Measurements from ENCODE around the gene EML3.
"Not testable (repeated sequence)": the region's sequence is repeated elsewhere in the genome, so short reads cannot be mapped to it uniquely, and the experiment has no call there.

The EML3 gene

GRCh38 chr11:62616957-62617356 lies 4.4 kb upstream of the EML3 start:
- not testable (repeated sequence) for DNase-seq

GRCh38 chr11:62615521-62615920 lies 2.9 kb upstream of the EML3 start:
- no peak for DNase-seq

GRCh38 chr11:62614275-62614674 lies 1.7 kb upstream of the EML3 start:
- no peak for DNase-seq

GRCh38 chr11:62613291-62613778 lies 760 bp upstream of the EML3 start:
- peak in 1 of 2 experiments; percentile 69 for DNase-seq

GRCh38 chr11:62611705-62612365 lies 740 bp downstream of the EML3 start:
- peak in 1 of 2 experiments; percentile 7 for DNase-seq

- no peak for DNase-seq
These were observed 1.5 kb downstream of the EML3 start for GRCh38 chr11:62610814-62611704.

- DNase-seq, result no peak
These were observed 2.2 kb downstream of the EML3 start for GRCh38 chr11:62610403-62610802.

- DNase-seq, result no peak
These were observed 3.8 kb downstream of the EML3 start for GRCh38 chr11:62608776-62609175.

- DNase-seq, result no peak
These were observed 4.9 kb downstream of the EML3 start for GRCh38 chr11:62607714-62608113.

GRCh38 chr11:62605902-62606301 lies 6.7 kb downstream of the EML3 start:
- DNase-seq, result no peak

GRCh38 chr11:62605467-62605866 lies 7.1 kb downstream of the EML3 start:
- DNase-seq, result no peak

- DNase-seq, result no peak
These were observed 8.0 kb downstream of the EML3 start for GRCh38 chr11:62604460-62605120.

GRCh38 chr11:62603776-62604299 lies 8.7 kb downstream of the EML3 start:
- DNase-seq, result no peak

GRCh38 chr11:62603072-62603408 lies 9.5 kb downstream of the EML3 start:
- no peak for DNase-seq

GRCh38 chr11:62602141-62603071 lies 10.2 kb downstream of the EML3 start:
- no peak for DNase-seq

- DNase-seq, result peak; percentile 96
These were observed 11.0 kb downstream of the EML3 start, which contains the start of gene MTA2 for GRCh38 chr11:62601372-62602140. Gene MTA2, minus strand, starts transcription at chr11:62601865. Its CDS starts 415 bp downstream, at chr11:62601450.

- no peak for DNase-seq
These were observed 11.5 kb downstream of the EML3 start for GRCh38 chr11:62601122-62601371.

GRCh38 chr11:62600367-62601121 lies 12.0 kb downstream of the EML3 start:
- DNase-seq, result no peak

GRCh38 chr11:62599901-62600300 lies 12.7 kb downstream of the EML3 start:
- no peak for DNase-seq

- peak; percentile 95 to 97 for DNase-seq
These were observed 13.4 kb downstream of the EML3 start for GRCh38 chr11:62599069-62599696.
